ENCODE measurements around the gene PNPLA7. TPM values are rescaled to one million over a fixed set of nuclear protein-coding genes. Genes with fewer than 3 reads are reported as not detected.

The PNPLA7 gene
- total and polyA plus RNA-seq, 7 donors, result 1.8 to 12.2 (median 8.2) TPM

DNA sequence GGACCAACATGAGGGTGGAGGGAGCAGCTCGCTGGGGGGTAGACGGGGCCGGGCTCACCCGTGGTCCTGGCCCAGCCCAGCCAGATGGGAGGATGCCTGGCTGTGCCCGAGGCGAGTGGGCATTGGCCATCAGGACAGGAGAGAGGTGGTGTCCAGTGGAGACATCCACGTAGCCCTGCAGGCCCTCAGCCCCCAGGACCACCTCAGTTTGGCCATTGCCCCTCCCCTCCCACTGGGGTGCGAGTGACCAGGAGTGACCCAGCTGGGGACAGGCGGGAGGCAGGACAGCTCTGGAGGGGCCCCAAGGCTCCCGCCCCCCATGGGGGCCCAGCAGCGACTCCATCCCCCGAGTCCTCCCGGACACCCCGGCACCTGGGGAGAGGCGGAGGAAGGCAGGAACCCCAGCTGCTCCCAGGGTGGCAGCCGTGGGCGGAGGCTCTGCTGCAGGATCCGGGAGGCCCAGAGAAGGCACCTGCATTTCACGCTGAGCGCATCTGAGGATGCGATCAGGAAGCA lies 118.7 kb downstream of the PNPLA7 start:
- intact Hi-C loops (cut with DNase I), result no loop called here
- H3K9me3 ChIP-seq, result no peaks in the 10 kb centered on the region
- no peak overlapping the region for H3K4me3 ChIP-seq
- TF ChIP-seq EP300 (IDR thresholded peaks at IDR 0.05) (no peak), POLR2A (IDR thresholded peaks at IDR 0.05) (no peak), POLR2AphosphoS5 (IDR thresholded peaks at IDR 0.05) (no peak)
- TF ChIP-seq, protein P1, sequence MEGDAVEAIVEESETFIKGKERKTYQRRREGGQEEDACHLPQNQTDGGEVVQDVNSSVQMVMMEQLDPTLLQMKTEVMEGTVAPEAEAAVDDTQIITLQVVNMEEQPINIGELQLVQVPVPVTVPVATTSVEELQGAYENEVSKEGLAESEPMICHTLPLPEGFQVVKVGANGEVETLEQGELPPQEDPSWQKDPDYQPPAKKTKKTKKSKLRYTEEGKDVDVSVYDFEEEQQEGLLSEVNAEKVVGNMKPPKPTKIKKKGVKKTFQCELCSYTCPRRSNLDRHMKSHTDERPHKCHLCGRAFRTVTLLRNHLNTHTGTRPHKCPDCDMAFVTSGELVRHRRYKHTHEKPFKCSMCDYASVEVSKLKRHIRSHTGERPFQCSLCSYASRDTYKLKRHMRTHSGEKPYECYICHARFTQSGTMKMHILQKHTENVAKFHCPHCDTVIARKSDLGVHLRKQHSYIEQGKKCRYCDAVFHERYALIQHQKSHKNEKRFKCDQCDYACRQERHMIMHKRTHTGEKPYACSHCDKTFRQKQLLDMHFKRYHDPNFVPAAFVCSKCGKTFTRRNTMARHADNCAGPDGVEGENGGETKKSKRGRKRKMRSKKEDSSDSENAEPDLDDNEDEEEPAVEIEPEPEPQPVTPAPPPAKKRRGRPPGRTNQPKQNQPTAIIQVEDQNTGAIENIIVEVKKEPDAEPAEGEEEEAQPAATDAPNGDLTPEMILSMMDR (IDR thresholded peaks at IDR 0.05), result no peak
- no peak overlapping the region for H3K27ac ChIP-seq
- H3K4me1 ChIP-seq, result peaks cover 0 to 10% (median 10%) of the 10 kb centered on the region in 4 donors
- peaks cover 0 to 16% (median 7%) of the 10 kb centered on the region in 3 donors for H3K27me3 ChIP-seq
- 79 to 89% methylated on average over 21 of the region's 21 CpGs for WGBS, 2 donors
- DNase-seq, result no peak
- H3K36me3 ChIP-seq, result no peaks in the 10 kb centered on the region

- 80 to 89% methylated on average over 27 of the region's 27 CpGs for WGBS, 2 donors
- TF ChIP-seq EP300 (IDR thresholded peaks at IDR 0.05) (no peak), POLR2AphosphoS5 (IDR thresholded peaks at IDR 0.05) (no peak), POLR2A (IDR thresholded peaks at IDR 0.05) (no peak)
- TF ChIP-seq, protein P1 (IDR thresholded peaks at IDR 0.05), result no peak
Measured at GRCh38 chr9:137430723-137431415, 119.3 kb downstream of the PNPLA7 start.

GRCh38 chr9:137429974-137430722 lies 120.1 kb downstream of the PNPLA7 start:
- H3K9me3 ChIP-seq, result no peaks in the 10 kb centered on the region
- intact Hi-C loops (cut with DNase I), result no loop called here
- no peaks in the 10 kb centered on the region for H3K36me3 ChIP-seq
- no peak for DNase-seq
- H3K27me3 ChIP-seq, result peaks cover 0 to 16% (median 7%) of the 10 kb centered on the region in 3 donors
- H3K4me3 ChIP-seq, result no peak overlapping the region
- H3K27ac ChIP-seq, result no peak overlapping the region
- 44 to 58% methylated on average over 34 of the region's 34 CpGs for WGBS, 2 donors
- TF ChIP-seq EP300 (IDR thresholded peaks at IDR 0.05) (no peak), POLR2AphosphoS5 (IDR thresholded peaks at IDR 0.05) (no peak), POLR2A (IDR thresholded peaks at IDR 0.05) (no peak)
- TF ChIP-seq, protein P1 (IDR thresholded peaks at IDR 0.05), result no peak
- peaks cover 0 to 8% (median 5%) of the 10 kb centered on the region in 4 donors for H3K4me1 ChIP-seq

More at GRCh38 chr9:137430723-137431415, 119.3 kb downstream of the PNPLA7 start:
- peaks cover 0 to 16% (median 7%) of the 10 kb centered on the region in 3 donors for H3K27me3 ChIP-seq
- H3K4me1 ChIP-seq, result peaks cover 0 to 6% (median 4%) of the 10 kb centered on the region in 4 donors
- no peak for DNase-seq
- no peaks in the 10 kb centered on the region for H3K9me3 ChIP-seq
- H3K36me3 ChIP-seq, result no peaks in the 10 kb centered on the region
- H3K4me3 ChIP-seq, result no peak overlapping the region
- intact Hi-C loops (cut with DNase I), result no loop called here
- H3K27ac ChIP-seq, result no peak overlapping the region

- peaks cover 0 to 15% (median 9%) of the 10 kb centered on the region in 4 donors for H3K4me1 ChIP-seq
- no peaks in the 10 kb centered on the region for H3K9me3 ChIP-seq
- intact Hi-C loops (cut with DNase I), result no loop called here
- no peak for TF ChIP-seq POLR2AphosphoS5 (IDR thresholded peaks at IDR 0.05)
- TF ChIP-seq EP300 (IDR thresholded peaks at IDR 0.05), result no peak
- TF ChIP-seq, protein P1 (IDR thresholded peaks at IDR 0.05), result no peak
- TF ChIP-seq POLR2A (IDR thresholded peaks at IDR 0.05), result no peak
- 78% methylated on average over 14 of the region's 14 CpGs for WGBS, 2 donors
- no peaks in the 10 kb centered on the region for H3K36me3 ChIP-seq
- no peak for DNase-seq
- no peak overlapping the region for H3K4me3 ChIP-seq
- H3K27me3 ChIP-seq, result peaks cover 0 to 16% (median 7%) of the 10 kb centered on the region in 3 donors
- no peak overlapping the region for H3K27ac ChIP-seq
Measured at GRCh38 chr9:137429546-137429890, 120.7 kb downstream of the PNPLA7 start.
